ENCODE measurements around the gene TSEN34.
"Not testable (repeated sequence)": the region's sequence is repeated elsewhere in the genome, so short reads cannot be mapped to it uniquely, and the experiment has no call there.

The TSEN34 gene

DNA sequence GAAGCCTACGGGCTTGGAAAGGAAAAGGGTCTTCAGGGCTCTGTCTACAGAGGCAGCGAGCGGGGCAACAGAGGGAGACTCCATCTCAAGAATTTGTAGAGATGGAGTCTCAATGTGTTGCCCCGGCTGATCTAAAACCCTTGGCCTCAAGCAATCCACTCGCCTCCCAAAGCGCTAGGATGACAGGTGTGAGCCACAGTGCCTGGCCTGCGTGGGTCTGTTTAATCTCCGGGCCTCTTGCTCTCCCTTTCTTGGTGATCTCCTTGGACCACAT lies 17.6 kb downstream of the TSEN34 start:
- Histone ChIP-seq H3K27ac (ENCODE audit: insufficient read depth, low read depth, low read length, poor library complexity, severe bottlenecking) (peak overlapping the region; percentile 38), H3K4me3 (ENCODE audit: insufficient read depth, low read depth, low read length) (no peak overlapping the region), H3K4me1 (ENCODE audit: control insufficient read depth, insufficient read depth, low read length) (peaks cover 15% of the 10 kb centered on the region), H3K9me3 (ENCODE audit: control insufficient read depth, low read length) (no peaks in the 10 kb centered on the region), H3K27me3 (ENCODE audit: control insufficient read depth, insufficient read depth, low read length, poor library complexity, severe bottlenecking) (no peaks in the 10 kb centered on the region), H3K36me3 (ENCODE audit: control insufficient read depth, insufficient read depth, low read length) (peaks cover 36% of the 10 kb centered on the region)
- WGBS, 2 experiments: 85 to 87% methylated on average over 8 of the region's 8 CpGs

- Histone ChIP-seq H3K27ac (ENCODE audit: insufficient read depth, low read depth, low read length, poor library complexity, severe bottlenecking) (peak overlapping the region; percentile 22), H3K36me3 (ENCODE audit: control insufficient read depth, insufficient read depth, low read length) (peaks cover 32% of the 10 kb centered on the region), H3K9me3 (ENCODE audit: control insufficient read depth, low read length) (no peaks in the 10 kb centered on the region), H3K27me3 (ENCODE audit: control insufficient read depth, insufficient read depth, low read length, poor library complexity, severe bottlenecking) (no peaks in the 10 kb centered on the region), H3K4me3 (ENCODE audit: insufficient read depth, low read depth, low read length) (no peak overlapping the region), H3K4me1 (ENCODE audit: control insufficient read depth, insufficient read depth, low read length) (peaks cover 12% of the 10 kb centered on the region)
- 70 to 71% methylated on average over 24 of the region's 24 CpGs for WGBS, 2 experiments
Observed at GRCh38 chr19:54209058-54209810, 18.1 kb downstream of the TSEN34 start.

DNA sequence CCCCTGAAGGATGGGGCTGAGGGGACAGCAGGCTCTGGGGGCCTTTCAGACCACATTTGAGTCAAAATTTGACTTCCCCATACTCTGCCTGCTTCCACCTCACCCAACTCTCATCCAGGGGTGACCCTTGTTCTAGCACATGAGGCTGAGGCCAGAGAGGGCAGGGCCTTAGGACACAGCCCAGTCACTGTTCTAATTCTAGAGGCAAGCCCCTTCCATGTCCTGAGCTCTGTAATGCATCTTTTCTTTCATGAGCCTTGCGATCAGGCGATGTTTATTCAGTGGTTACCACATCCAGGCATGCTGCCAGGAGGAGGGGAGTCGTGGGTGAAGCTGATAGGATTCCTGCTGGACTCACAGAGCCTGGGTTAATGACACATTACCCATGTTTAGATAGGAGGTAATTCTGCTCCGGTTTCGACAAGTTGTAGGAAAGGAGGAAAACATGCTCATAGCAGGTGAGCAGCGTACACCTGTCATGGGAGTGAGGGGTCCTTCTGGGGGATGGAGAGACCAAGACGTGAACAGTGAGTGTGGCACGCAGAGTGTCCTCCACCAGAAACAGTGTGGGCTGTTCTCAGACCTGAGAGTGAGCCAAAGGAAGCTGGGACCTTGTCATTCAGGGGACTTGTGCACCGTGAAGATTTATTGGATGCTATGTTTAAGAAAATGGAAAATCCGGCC lies 18.8 kb downstream of the TSEN34 start:
- WGBS, 2 experiments: 90 to 91% methylated on average over 10 of the region's 10 CpGs
- Histone ChIP-seq H3K27ac (ENCODE audit: insufficient read depth, low read depth, low read length, poor library complexity, severe bottlenecking) (peak overlapping the region; percentile 22), H3K36me3 (ENCODE audit: control insufficient read depth, insufficient read depth, low read length) (peaks cover 24% of the 10 kb centered on the region), H3K27me3 (ENCODE audit: control insufficient read depth, insufficient read depth, low read length, poor library complexity, severe bottlenecking) (no peaks in the 10 kb centered on the region), H3K9me3 (ENCODE audit: control insufficient read depth, low read length) (no peaks in the 10 kb centered on the region), H3K4me3 (ENCODE audit: insufficient read depth, low read depth, low read length) (no peak overlapping the region), H3K4me1 (ENCODE audit: control insufficient read depth, insufficient read depth, low read length) (peaks cover 12% of the 10 kb centered on the region)

GRCh38 chr19:54211235-54211634 lies 20.1 kb downstream of the TSEN34 start:
- no peak overlapping the region for H3K4me3 ChIP-seq (ENCODE audit: insufficient read depth, low read depth, low read length)
- 92 to 93% methylated on average over 12 of the region's 12 CpGs for WGBS, 2 experiments
- no peaks in the 10 kb centered on the region for H3K27me3 ChIP-seq (ENCODE audit: control insufficient read depth, insufficient read depth, low read length, poor library complexity, severe bottlenecking)
- H3K9me3 ChIP-seq (ENCODE audit: control insufficient read depth, low read length): no peaks in the 10 kb centered on the region
- H3K36me3 ChIP-seq (ENCODE audit: control insufficient read depth, insufficient read depth, low read length): peaks cover 12% of the 10 kb centered on the region
- no peak overlapping the region for H3K27ac ChIP-seq (ENCODE audit: insufficient read depth, low read depth, low read length, poor library complexity, severe bottlenecking)
- peaks cover 8% of the 10 kb centered on the region for H3K4me1 ChIP-seq (ENCODE audit: control insufficient read depth, insufficient read depth, low read length)

- not testable (repeated sequence) for H3K9me3 ChIP-seq (ENCODE audit: control insufficient read depth, low read length); H3K4me1 ChIP-seq (ENCODE audit: control insufficient read depth, insufficient read depth, low read length); H3K4me3 ChIP-seq (ENCODE audit: insufficient read depth, low read depth, low read length); H3K27ac ChIP-seq (ENCODE audit: insufficient read depth, low read depth, low read length, poor library complexity, severe bottlenecking); H3K27me3 ChIP-seq (ENCODE audit: control insufficient read depth, insufficient read depth, low read length, poor library complexity, severe bottlenecking); H3K36me3 ChIP-seq (ENCODE audit: control insufficient read depth, insufficient read depth, low read length)
- WGBS, 2 experiments: 83 to 86% methylated on average over 1 to 2 of the region's 5 CpGs
Observed at GRCh38 chr19:54214217-54214616, 23.1 kb downstream of the TSEN34 start.

GRCh38 chr19:54214734-54215133 lies 23.6 kb downstream of the TSEN34 start:
- H3K4me3 ChIP-seq (ENCODE audit: insufficient read depth, low read depth, low read length); H3K27ac ChIP-seq (ENCODE audit: insufficient read depth, low read depth, low read length, poor library complexity, severe bottlenecking); H3K36me3 ChIP-seq (ENCODE audit: control insufficient read depth, insufficient read depth, low read length); H3K27me3 ChIP-seq (ENCODE audit: control insufficient read depth, insufficient read depth, low read length, poor library complexity, severe bottlenecking); H3K9me3 ChIP-seq (ENCODE audit: control insufficient read depth, low read length); H3K4me1 ChIP-seq (ENCODE audit: control insufficient read depth, insufficient read depth, low read length): not testable (repeated sequence)
- 96 to 99% methylated on average over 12 to 14 of the region's 19 CpGs for WGBS, 2 experiments

- H3K27me3 ChIP-seq (ENCODE audit: control insufficient read depth, insufficient read depth, low read length, poor library complexity, severe bottlenecking): no peaks in the 10 kb centered on the region
- WGBS, 2 experiments: 78 to 83% methylated on average over 9 of the region's 9 CpGs
- no peak overlapping the region for H3K4me3 ChIP-seq (ENCODE audit: insufficient read depth, low read depth, low read length)
- no peak overlapping the region for H3K27ac ChIP-seq (ENCODE audit: insufficient read depth, low read depth, low read length, poor library complexity, severe bottlenecking)
- no peaks in the 10 kb centered on the region for H3K4me1 ChIP-seq (ENCODE audit: control insufficient read depth, insufficient read depth, low read length)
- no peaks in the 10 kb centered on the region for H3K36me3 ChIP-seq (ENCODE audit: control insufficient read depth, insufficient read depth, low read length)
- H3K9me3 ChIP-seq (ENCODE audit: control insufficient read depth, low read length): no peaks in the 10 kb centered on the region
Observed at GRCh38 chr19:54216869-54217268, 25.8 kb downstream of the TSEN34 start.

DNA sequence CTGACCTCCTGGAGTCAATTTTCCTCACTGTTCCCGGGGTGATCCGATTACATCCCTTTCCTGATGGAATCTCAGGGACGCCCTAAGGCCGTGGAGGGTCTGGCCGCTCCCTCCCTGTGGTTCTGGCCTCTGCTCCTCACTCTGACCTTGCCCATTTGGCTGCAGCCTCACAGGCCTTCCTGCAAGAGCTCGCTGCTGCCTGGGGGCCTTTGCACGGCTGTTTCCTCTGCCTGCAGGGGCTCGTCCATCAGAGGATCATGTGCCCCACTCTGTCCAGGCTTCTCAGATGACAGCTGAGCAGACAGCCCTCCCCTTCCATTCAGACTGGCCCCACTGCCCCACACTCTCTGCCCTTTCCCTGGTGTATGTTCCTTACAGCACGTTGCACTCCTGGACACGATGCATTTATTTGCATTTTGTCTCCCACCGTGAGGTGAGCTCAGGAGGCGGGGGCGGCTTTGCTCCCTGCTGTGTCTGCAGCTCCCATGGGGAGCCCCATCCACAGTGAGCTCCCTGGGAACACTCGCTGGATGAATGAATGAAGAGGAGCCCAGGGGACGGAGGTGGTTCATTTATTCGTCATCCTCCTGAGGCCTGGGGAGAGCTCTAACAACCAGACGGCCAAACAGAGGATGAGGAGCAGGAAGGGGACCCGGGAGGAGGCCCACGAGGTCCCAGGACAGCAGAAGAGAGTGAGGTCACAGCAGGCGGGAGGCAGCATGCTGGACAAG lies 26.6 kb downstream of the TSEN34 start:
- not testable (repeated sequence) for H3K4me3 ChIP-seq (ENCODE audit: insufficient read depth, low read depth, low read length); H3K36me3 ChIP-seq (ENCODE audit: control insufficient read depth, insufficient read depth, low read length); H3K9me3 ChIP-seq (ENCODE audit: control insufficient read depth, low read length); H3K4me1 ChIP-seq (ENCODE audit: control insufficient read depth, insufficient read depth, low read length); H3K27ac ChIP-seq (ENCODE audit: insufficient read depth, low read depth, low read length, poor library complexity, severe bottlenecking); H3K27me3 ChIP-seq (ENCODE audit: control insufficient read depth, insufficient read depth, low read length, poor library complexity, severe bottlenecking)
- 51 to 60% methylated on average over 16 of the region's 20 CpGs for WGBS, 2 experiments

GRCh38 chr19:54218259-54218658 lies 27.2 kb downstream of the TSEN34 start:
- H3K27ac ChIP-seq (ENCODE audit: insufficient read depth, low read depth, low read length, poor library complexity, severe bottlenecking): no peak overlapping the region
- no peak overlapping the region for H3K4me3 ChIP-seq (ENCODE audit: insufficient read depth, low read depth, low read length)
- H3K4me1 ChIP-seq (ENCODE audit: control insufficient read depth, insufficient read depth, low read length): no peaks in the 10 kb centered on the region
- WGBS, 2 experiments: 76 to 80% methylated on average over 8 of the region's 8 CpGs
- no peaks in the 10 kb centered on the region for H3K9me3 ChIP-seq (ENCODE audit: control insufficient read depth, low read length)
- H3K36me3 ChIP-seq (ENCODE audit: control insufficient read depth, insufficient read depth, low read length): no peaks in the 10 kb centered on the region
- H3K27me3 ChIP-seq (ENCODE audit: control insufficient read depth, insufficient read depth, low read length, poor library complexity, severe bottlenecking): no peaks in the 10 kb centered on the region

DNA sequence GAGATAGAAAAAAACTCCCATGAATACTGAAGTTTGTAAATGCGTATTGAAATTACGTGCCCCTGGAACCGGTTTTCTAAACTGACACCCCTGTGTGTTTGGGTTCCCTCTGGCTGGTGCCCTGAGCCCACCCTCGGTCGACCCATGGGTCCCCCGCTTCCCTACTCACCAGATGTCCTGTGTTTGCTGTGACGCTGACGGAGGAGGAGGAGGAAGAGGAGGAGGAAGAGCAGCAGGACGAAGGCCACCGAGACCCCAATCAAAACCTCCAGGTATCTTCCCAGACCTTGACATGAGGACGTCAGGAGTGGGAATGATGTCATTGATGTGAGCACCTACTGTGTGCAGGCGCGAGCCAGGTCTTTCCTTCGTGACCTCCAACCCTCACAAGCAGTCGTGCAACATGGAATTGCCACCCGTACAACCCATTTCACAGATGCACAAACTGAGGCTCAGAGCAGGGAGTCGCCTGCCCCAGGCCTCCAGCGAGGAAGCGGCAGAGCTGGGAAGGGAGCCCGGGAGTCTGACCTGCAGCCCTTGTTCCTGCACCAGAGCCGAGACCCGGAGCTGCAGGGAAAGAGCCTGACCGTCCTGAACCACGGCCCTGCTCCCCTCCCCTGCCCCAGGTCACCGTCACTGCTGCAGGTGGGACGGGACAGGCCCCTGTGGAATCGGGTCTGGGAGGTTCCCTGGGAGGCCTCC lies 28.0 kb downstream of the TSEN34 start:
- no peak overlapping the region for H3K4me3 ChIP-seq (ENCODE audit: insufficient read depth, low read depth, low read length)
- H3K4me1 ChIP-seq (ENCODE audit: control insufficient read depth, insufficient read depth, low read length): no peaks in the 10 kb centered on the region
- H3K27ac ChIP-seq (ENCODE audit: insufficient read depth, low read depth, low read length, poor library complexity, severe bottlenecking): no peak overlapping the region
- 92 to 93% methylated on average over 27 of the region's 27 CpGs for WGBS, 2 experiments
- no peaks in the 10 kb centered on the region for H3K27me3 ChIP-seq (ENCODE audit: control insufficient read depth, insufficient read depth, low read length, poor library complexity, severe bottlenecking)
- no peaks in the 10 kb centered on the region for H3K9me3 ChIP-seq (ENCODE audit: control insufficient read depth, low read length)
- no peaks in the 10 kb centered on the region for H3K36me3 ChIP-seq (ENCODE audit: control insufficient read depth, insufficient read depth, low read length)

Data from ectodermal cell (in vitro differentiated cells).